HG03571 (cell line): ENCODE measurements around the gene RPL12.

Experiments used
- ATAC-seq: cut with Tn5 transposase; IDR thresholded peaks from one replicate; pipeline ENCODE4 v1.9.1; 2021; ENCODE audit not compliant: unreplicated experiment

The RPL12 gene

DNA sequence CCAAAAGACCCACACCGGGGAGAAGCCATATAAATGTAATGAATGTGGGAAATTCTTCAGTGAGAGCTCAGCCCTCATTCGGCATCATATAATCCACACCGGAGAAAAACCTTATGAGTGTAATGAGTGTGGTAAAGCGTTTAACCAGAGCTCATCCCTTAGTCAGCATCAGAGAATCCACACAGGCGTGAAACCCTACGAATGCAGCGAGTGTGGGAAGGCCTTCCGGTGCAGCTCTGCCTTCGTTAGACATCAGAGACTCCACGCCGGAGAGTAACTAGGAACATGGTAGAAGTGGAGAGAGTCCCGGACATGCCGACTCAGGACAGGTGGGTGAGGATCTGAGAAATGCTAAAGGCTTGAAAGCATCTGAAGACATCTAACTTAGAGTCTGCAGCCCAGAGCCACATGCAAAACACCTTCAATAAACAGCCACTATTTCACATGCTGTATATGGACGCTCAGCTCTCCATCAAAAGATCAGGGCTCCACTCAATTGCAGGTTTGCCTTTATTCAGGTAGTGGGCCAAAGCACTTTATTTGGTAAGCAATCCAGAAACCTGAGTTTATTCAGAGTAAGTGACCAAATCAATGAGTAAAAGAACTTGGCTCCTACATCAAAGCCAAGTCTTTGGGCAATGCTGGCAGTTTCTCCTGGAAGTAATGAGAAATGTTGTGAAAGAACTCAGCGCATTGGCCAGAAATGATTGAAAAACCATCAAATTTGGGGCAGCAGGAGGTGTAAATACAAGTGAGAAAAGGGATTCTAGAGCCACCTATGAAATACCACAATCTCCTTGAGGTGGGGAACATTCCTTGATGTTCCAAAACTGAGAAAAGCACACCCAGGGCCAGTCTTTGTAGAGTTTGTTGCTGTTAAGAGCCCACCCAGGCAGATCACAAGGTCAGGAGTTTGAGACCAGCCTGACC is 6.0 kb downstream of the RPL12 start:
- no peak for ATAC-seq

- ATAC-seq, result no peak
These were observed 6.8 kb downstream of the RPL12 start for GRCh38 chr9:127444283-127444920.

- ATAC-seq, result no peak
These were observed 12.8 kb downstream of the RPL12 start for GRCh38 chr9:127438394-127438793.

GRCh38 chr9:127437497-127438264 is 13.5 kb downstream of the RPL12 start:
- no peak for ATAC-seq

DNA sequence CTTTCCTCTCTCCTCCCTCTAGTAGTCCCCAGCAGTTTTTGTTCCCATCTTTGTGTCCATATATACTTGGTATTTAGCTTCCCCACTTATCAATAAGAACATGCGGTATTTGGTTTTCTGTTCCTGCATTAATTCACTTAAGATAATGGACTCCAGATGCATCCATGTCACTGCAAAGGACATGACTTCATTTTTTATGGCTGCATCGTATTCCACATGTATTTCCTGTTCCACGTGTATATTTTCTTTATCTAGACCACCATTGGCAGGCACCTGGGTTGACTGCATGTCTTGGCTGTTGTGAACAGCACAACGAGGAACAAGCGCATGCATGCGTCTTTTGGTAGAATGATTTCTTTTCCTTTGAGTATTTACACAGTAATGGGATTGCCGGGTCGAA is 20.8 kb downstream of the RPL12 start:
- no peak for ATAC-seq

DNA sequence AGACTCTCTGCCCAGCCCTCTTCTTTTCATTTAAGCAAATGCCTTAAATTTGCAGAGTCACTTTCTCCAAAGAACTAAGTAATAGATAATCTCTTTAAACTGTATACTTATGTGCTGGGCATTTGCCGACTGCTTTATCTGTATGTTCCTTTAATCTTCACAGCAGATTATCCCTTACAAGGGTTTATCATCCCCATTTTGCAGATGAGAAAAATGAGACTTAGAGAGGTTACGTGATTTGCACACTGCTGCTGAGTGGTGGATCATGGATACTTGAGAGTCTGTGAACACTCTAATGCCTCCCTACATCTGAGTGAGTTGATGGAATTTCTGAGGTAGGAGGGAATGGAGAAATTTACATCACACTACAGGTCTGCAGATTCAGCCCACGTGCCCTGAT is 22.9 kb downstream of the RPL12 start:
- ATAC-seq, result no peak

DNA sequence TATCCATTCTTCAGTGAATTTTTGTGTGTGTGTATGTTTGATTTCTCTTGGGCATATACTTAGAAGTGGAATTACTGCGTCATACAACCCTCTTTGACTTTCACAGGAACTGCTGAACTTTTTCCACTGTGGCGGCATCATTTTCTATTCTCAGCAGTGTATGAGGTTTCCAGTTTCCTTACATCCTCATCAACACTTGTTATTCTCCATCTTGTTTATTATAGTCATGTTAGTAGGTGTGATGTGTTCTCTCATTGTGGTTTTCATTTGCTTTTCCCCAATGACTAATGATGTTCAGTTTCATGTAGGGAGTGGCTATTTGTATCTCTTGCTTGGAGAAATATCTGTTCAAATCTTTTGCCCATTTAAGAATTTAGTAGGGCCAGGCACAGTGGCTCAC is 24.4 kb downstream of the RPL12 start:
- no peak for ATAC-seq

DNA sequence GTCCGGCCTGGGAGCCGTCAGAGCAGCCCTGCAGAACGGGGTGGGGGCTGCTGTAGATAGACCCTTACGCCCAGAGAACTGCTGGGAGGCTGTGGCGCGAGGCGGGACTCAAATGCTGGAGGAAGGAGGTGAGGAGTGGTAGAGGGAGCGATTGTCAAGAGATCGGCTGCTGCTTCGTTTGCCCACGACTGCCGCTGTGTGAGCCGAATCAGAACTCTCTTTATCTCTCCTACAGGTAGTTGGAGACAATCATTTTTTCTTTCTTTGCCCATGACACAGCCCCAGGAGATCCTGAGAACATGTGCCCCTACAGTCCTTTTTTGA is 26.6 kb downstream of the RPL12 start:
- peak; percentile 23 for ATAC-seq

GRCh38 chr9:127423934-127424675 is 27.1 kb downstream of the RPL12 start, which contains the start of gene ZNF79:
ZNF79 (plus strand) TSS chr9:127424382; CDS start chr9:127424788, 406 bp downstream.
- ATAC-seq, result peak; percentile 89

DNA sequence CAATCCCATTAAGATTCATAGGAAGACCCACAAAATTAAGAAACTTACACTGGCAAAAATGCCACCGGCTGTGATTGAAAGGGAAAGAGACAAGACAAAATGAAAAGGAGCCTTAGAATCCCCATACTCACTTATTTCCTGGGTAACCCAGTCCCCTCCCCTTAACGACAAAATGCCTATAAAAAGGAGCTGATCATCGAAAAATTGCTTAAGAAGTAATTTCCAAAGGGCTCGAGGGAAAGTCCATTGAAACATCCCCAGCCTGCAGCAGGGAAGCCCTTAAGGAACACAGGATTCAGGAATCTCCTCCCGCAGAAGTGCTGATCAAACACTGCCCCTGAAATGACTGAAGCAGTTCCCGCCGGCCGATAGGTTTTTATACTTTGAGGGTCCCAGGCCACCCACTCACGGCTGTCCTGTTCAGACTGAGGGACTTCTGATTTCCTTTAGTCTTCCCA is 27.7 kb downstream of the RPL12 start:
- ATAC-seq, result no peak

DNA sequence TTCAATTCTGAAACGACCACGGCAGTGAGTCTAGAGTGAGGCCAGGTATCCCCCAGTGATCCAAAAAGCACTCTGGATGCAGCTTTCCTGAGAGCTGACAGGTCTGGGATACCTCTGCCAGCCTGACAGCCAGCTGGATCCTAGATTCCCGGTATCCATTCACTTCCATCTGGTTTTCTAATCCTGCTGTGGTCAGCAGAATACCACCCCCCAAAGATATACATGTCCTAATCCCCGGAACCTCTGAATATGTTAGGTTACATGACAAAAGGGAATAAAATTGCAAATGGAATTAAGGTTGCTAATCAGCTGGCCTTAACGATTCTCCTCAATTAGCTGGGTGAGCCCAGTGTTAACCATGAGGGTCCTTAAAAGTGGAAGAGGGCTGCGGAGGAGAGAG is 28.4 kb downstream of the RPL12 start:
- ATAC-seq, result no peak

DNA sequence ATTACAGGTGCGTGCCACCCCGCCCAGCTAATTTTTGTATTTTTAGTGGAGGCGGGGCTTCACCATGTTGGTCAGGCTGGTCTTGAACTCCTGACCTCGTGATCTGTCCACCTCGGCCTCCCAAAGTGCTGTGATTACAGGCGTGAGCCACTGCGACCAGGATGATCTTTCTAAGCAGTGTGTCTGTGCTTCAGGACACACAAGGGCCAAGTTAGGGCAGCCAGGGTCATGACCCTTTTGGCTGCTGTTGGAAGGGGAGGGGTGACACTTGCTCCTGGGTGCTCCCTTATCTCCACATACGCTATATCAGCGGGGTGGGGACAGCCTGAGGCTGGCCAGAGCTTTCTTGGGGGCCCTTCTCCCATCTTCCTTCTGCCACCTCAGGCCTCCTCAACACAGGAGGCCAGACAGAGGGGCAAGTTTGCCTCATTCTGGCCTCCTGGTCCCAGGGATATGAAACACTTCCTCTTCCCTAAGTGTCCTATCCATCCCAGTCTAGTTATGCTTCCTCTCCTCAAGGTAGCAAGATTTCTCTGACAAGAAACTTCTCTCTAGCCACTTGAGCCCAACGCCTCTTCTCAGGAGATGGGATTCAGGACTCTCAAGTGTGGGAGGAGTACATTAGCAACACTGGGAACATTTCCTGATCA is 28.9 kb downstream of the RPL12 start:
- ATAC-seq, result no peak

DNA sequence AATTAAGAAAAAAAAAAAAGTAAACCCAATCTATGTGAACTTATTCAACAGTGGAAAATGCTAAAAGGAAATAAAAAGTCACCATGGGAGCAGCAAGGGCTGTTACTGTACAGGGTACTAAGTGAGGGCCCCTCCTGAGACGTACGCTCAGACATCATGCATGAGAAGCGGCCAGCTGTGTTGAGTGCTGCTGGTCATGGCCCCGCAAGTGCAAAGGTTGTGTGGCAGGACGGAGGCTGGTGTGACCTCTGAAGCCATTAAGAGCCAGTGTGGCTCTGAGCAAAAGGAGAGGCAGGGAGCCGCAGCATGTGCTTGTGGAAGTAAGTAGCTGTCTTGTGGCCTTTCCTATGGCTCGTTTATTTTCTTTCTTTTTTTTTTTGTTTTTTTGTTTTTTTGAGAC is 30.1 kb downstream of the RPL12 start:
- no peak for ATAC-seq

GRCh38 chr9:127419348-127419747 is 31.9 kb downstream of the RPL12 start:
- ATAC-seq, result no peak

GRCh38 chr9:127418037-127418471 is 33.2 kb downstream of the RPL12 start:
- no peak for ATAC-seq

DNA sequence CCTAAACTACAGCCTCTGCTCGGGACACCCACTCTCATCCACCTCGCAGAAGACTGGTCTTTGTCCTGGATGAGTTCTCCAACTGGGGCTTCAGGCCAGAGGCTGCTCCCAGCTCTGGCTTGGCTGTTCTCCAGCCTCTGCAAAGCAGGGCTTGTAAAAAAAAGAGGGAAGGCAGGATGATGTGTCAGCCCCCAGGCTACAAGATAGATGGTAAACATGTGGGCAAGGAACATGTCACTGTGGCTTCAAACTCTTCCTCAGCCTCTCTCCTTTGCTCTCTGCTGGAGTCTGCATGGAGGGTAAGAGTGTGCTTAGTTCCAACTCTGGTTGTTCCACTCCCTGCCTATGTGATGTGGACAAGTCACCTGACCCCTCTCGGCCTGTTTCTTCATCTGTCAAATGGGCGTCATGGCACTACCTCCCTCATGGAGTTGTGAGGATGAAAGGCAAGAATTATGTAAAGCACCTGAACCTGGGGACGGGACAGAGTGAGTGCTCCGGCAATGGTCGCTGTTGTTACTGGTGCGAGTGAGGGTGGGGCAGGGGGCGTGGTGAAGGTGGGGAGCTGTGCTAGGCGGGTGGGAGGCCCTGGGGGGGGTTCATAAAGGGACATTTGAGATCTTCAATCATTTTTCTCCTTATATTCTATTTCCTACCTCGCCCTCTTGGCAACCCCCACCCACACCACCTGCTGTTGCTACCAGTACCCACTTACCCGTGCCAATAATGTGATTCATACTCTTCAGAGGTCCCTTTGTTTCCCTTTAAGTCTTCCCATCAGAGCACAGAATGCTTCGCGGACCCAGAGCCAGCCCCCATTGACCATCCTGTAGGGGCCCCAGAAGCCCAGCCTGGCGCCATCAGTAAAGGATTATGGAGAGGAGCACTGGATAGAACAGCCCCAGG is 33.8 kb downstream of the RPL12 start:
- no peak for ATAC-seq

GRCh38 chr9:127415657-127416056 is 35.5 kb downstream of the RPL12 start:
- ATAC-seq, result no peak

DNA sequence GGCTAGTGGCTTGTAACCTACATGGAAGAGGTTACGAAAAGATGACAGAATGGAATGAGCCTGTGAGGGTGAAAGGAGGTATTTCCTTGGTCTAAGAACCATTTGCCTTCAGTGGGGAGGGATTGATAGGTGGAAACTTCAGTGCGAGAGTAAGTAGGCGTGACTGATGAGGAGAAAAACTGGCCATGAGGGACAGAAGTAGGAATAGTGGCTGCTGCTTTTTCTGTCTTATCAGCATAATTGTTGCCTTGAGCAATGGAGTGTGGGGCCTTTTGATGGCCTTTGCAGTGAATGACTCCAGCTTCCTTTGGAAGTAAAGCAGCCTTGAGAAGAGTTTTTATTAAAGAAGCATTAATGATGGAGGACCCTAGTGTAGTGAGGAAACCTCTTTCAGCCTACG is 36.1 kb downstream of the RPL12 start:
- ATAC-seq, result no peak

DNA sequence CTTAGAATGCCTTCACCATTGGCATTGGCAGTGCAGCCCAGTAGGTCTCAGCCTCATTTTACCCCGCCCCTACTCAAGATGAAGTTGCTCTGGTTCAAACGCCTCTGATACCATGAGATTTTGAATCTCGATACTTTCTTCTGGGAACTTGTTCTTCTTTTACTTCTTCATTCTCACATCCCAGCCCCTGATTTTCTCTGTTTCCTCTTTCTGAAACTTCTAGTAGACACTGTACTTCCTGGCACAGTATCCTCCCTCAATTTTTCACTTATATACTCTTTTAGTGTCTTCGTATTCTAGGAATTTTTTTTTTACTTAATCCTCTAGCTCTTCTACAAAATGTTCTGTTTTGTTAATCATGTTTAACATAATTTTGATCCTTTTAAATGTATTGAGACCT is 40.1 kb downstream of the RPL12 start:
- ATAC-seq, result no peak
